NB4 (cell line): ENCODE results near the gene CENPX.

ENCODE experiments used
- DNase-seq: peaks from one replicate; pipeline ENCODE4 v3.0.0; 2010; ENCODE audit warnings: low read depth
- H3K4me3 ChIP-seq: one replicate; pipeline ENCODE4 v1.5.1; 2011; ENCODE audit warnings: mild to moderate bottlenecking, low read depth, low read length, moderate library complexity
- MYC ChIP-seq: IDR thresholded peaks from 2 replicates; pipeline ENCODE4 v1.6.1; 2011; ENCODE audit warnings: low read depth, low read length
- POLR2A ChIP-seq: IDR thresholded peaks from 2 replicates; pipeline ENCODE4 v1.6.1; 2011; ENCODE audit warnings: mild to moderate bottlenecking; ENCODE audit not compliant: insufficient read length; ENCODE audit errors: extremely low read depth
- TF ChIP-seq, protein P1 (sequence below): IDR thresholded peaks from 2 replicates; pipeline ENCODE4 v1.6.1; 2011; ENCODE audit warnings: low read depth, low read length
- TF ChIP-seq, protein P2 (sequence below): IDR thresholded peaks from one replicate; pipeline ENCODE4 v1.5.1; 2012; ENCODE audit warnings: low read depth, low read length

Gene CENPX

DNA sequence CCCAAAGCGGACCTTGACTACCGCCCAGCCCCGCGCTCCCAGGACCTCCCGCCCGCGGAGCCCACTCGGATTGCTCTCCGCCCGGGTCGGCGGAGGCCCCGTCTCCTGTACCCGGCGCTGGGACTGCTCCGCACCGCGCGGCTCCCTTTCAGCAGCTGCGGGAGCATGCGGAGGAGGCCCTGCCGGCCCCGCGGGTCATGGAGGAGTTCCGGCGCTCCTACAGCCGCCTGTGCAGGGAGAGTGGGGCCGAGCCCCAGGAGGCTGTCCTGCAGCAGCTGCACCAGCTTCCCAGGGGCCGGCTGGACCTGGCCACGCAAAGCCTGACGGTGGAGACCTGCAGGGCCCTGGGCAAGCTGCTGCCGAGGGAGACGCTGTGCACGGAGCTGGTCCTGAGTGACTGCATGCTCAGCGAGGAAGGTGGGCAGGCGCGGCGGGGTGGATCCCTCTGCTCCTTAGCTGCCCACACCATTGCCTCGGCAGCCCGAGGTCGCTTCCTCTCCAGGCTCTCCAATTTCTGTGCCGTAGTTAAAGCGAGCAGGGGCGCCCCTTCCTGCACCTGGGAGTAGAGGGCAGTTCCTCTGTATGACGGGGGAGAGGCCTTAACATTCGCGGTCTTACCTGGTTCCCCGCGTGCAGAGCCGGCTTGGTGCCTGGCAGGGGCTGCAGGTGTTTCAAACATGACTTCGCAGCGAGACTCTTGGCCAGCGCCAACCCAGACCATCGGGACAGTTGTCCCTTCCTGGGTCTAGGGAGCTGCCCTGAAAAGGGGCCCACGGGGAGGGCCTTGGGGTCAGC is 966 bp upstream of the CENPX start:
- peak; percentile 69 for DNase-seq
- TF ChIP-seq, protein P1, sequence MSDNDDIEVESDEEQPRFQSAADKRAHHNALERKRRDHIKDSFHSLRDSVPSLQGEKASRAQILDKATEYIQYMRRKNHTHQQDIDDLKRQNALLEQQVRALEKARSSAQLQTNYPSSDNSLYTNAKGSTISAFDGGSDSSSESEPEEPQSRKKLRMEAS, result peak; percentile 3; the same call in 1 of the 2 replicates
- TF ChIP-seq POLR2A, result no peak
- TF ChIP-seq, protein P2, sequence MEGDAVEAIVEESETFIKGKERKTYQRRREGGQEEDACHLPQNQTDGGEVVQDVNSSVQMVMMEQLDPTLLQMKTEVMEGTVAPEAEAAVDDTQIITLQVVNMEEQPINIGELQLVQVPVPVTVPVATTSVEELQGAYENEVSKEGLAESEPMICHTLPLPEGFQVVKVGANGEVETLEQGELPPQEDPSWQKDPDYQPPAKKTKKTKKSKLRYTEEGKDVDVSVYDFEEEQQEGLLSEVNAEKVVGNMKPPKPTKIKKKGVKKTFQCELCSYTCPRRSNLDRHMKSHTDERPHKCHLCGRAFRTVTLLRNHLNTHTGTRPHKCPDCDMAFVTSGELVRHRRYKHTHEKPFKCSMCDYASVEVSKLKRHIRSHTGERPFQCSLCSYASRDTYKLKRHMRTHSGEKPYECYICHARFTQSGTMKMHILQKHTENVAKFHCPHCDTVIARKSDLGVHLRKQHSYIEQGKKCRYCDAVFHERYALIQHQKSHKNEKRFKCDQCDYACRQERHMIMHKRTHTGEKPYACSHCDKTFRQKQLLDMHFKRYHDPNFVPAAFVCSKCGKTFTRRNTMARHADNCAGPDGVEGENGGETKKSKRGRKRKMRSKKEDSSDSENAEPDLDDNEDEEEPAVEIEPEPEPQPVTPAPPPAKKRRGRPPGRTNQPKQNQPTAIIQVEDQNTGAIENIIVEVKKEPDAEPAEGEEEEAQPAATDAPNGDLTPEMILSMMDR, result no peak
- peak overlapping the region; percentile 61 for H3K4me3 ChIP-seq

DNA sequence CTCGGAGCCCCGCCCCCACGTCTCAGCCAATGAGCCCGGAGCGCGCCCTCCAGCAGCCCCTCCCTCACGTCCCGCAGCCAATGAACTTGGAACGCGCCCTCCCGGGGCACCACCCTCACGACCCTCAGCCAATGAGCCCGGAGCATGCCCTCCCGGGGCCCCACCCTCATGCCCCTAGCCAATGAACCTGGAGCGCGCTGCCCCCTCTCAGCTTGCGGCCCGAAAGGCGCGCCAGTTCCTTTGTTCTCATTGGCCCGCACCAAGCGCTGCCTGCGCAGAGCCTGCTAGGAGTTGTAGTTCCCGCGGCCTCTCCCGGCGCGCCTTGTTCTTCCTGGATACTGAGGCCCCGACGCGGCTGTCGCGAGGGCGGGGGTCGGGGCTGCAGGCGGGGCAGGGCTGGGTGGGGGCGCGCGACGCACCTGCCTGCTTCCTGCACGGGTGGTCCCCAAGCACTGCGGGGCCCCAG is 336 bp upstream of the CENPX start, which contains the start of gene LRRC45:
Gene LRRC45 (plus strand): TSS at position 325 of the 466 bp plus-strand sequence. CDS start 339 bp downstream, outside the sequence.
- TF ChIP-seq POLR2A, result no peak
- TF ChIP-seq MYC, result peak; percentile 7; the same call in 1 of the 2 replicates
- TF ChIP-seq, protein P1, result peak; percentile 13; the same call in 1 of the 2 replicates
- peak within 1 kb of the TSS; percentile 84 for H3K4me3 ChIP-seq
- peak; percentile 100 for DNase-seq

DNA sequence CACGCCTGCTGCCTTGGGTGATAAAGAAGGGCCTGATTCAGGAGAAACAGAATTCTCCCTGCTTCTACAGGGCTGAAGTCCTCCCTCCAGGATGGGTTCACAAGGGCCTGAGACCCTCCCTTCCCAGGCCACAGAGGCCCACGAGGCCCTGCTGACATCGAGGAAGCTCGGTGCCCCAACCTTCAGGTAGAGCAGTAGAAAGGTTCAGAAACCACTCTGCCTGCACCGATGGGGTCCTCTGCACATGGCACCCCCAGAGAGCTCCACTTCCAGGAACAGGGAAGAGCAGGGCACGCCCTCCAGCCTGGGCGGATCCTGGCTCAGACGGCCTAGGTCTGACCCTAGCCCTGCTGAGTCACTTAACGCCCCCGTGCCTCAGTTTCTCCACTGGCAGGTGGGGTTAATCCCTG is 773 bp downstream of the CENPX start:
- no peak for DNase-seq
- H3K4me3 ChIP-seq, result peak overlapping the region; percentile 84
- no peak for TF ChIP-seq POLR2A
- TF ChIP-seq, protein P1, result peak; percentile 10; the same call in 1 of the 2 replicates

DNA sequence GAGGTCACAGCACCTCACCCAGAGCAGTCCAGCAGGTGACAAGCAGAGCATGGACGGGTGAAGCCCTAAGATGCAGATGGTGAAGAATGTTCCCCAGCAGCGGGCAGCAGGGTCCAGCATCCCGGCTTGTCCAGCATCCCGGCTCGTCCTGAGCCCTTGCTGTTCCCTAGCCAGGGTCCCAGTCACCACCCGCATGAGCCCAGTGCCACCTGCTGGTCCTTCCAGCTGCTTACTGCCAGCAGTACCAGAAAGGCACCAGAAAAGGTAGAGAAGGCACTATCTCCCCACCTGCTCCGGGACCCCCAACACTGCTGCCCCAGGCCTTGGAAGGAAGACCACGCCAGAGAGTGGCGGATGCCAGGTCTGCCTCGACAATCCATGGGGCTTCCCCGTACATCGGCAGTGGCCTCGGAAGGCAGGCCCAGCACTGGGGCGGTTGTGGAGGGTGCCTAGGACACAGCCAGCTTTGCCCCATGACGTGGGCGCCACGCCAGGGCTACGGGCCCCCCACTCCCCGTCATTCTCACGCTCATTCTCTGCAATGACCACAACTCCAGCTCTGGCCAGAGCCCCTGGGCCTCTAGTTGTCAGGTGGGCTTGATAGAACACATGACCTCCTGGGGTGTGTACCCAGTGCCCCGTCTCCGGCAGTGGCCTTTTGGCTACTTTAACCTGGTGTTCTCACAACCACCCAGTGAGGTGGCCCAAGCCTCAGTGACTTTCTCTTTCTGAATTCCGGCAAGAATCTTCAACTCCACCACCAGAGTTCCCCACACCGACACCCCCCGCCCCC is 1.4 kb downstream of the CENPX start:
- H3K4me3 ChIP-seq, result peak overlapping the region; percentile 84
- no peak for TF ChIP-seq POLR2A
- TF ChIP-seq, protein P2, result peak; percentile 69
- peak; percentile 67 for DNase-seq

DNA sequence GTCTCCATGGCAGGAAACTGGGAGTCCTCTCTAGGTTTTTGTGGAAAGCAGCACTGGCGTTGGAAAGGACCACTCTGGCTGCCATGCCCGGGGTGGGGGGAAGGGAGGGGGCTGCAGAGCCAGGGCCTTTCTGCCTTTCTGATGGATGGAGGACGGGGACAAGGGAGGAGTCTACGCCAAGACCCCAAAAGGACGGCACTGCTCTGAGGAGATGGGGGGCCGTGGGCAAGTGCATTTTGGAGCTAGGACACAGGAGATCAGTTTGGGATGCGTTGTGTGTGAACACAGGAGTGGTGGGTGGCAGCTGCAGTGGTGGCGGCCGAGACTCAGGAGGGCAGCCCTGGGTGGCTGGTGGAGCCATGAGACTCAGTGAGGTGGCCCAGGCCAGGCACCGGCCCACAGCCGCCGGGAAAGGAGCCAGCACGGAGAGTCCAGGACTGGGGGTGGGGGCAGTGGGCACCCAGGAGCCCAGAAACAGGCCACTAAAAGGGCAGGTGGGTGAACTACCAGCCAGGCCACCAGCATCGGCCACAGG is 2.0 kb downstream of the CENPX start:
- TF ChIP-seq POLR2A, result no peak
- TF ChIP-seq MYC, result no peak
- TF ChIP-seq, protein P2, result no peak
- TF ChIP-seq, protein P1, result no peak
- H3K4me3 ChIP-seq, result no peak overlapping the region

DNA sequence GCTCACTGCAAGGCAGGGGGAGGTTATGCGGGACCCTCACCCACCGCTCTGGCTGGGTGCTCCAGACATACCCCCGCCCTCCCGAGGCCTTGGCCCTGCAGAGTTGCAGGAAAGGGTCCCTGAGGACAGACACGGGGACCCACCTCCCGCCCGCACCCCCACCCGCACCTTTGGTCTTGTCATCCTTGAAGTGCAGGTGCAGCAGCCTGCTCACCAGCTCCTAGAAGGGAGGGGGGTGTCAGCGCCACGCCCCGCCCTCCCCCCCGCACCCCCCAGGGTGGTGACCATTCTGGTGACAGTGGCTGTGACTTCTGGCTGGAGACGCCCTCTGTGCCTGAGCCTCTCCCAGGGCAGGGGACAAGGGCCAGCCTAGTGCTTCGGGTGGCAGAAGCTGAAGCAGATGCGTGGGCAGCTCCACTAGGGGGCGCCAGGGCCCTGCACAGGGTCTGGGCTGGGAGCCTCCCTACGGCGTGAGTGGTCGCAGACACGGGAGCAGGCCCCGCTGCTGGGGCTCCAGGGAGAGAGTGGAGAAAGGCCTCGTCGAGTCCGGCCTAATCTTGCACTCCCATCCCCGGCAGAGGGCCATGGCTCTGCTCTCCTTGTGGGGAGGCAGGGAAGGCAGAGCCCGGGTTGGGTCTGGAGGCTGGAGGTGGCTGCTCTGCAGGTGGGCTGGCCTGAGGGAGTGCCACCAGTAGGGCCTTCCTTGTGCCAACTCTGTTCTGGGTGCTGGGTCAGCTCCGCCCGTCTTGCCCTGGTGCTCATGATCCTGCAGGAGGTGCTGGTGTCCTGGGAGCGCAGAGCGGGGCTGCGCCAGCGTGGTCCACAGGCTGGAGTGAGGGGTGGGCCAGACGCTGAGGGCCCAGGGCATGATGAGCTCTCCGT is 2.7 kb downstream of the CENPX start:
- DNase-seq, result peak; percentile 79
- TF ChIP-seq, protein P1, result peak; percentile 44
- TF ChIP-seq POLR2A, result no peak
- TF ChIP-seq, protein P2, result peak; percentile 85
- peak; percentile 49 for TF ChIP-seq MYC
- H3K4me3 ChIP-seq, result no peak overlapping the region

More for the DNA sequence above, 2.0 kb downstream of the CENPX start:
- no peak for DNase-seq
